H9 (cell line): ENCODE measurements around the gene PLEKHM1. TPM values are rescaled to one million over a fixed set of nuclear protein-coding genes. Genes with fewer than 3 reads are reported as not detected.

Experiments
- DNase-seq: peaks from one replicate; pipeline ENCODE4 v3.0.0-alpha.2; 2017
- H2AFZ ChIP-seq: one replicate; pipeline ENCODE4 v1.6.1; 2013; ENCODE audit warnings: mild to moderate bottlenecking, low read length, control low read depth, moderate library complexity
- H2AK5ac ChIP-seq: 2 replicates; pipeline ENCODE4 v1.6.1; 2013; ENCODE audit warnings: low read length, control low read depth, mixed read lengths; ENCODE audit not compliant: insufficient read length
- H2BK120ac ChIP-seq: one replicate; pipeline ENCODE4 v1.6.1; 2013; ENCODE audit warnings: low read depth, mild to moderate bottlenecking, low read length, control low read depth, inconsistent platforms; ENCODE audit not compliant: poor library complexity, severe bottlenecking
- H2BK12ac ChIP-seq: 2 replicates; pipeline ENCODE4 v1.6.1; 2013; ENCODE audit warnings: low read length, control low read depth, mixed read lengths, low read depth; ENCODE audit not compliant: insufficient read length
- H2BK15ac ChIP-seq: 2 replicates; pipeline ENCODE4 v1.6.1; 2013; ENCODE audit warnings: low read depth, low read length, control low read depth
- H2BK20ac ChIP-seq: one replicate; pipeline ENCODE4 v1.6.1; 2013; ENCODE audit warnings: low read depth, mild to moderate bottlenecking, low read length, control low read depth, inconsistent platforms; ENCODE audit not compliant: poor library complexity, severe bottlenecking
- H2BK5ac ChIP-seq: 2 replicates; pipeline ENCODE4 v1.6.1; 2013; ENCODE audit warnings: low read length, control low read depth, mixed read lengths; ENCODE audit not compliant: insufficient read length
- H3K14ac ChIP-seq: 2 replicates; pipeline ENCODE4 v1.6.1; 2013; ENCODE audit warnings: low read length, control low read depth; ENCODE audit not compliant: insufficient read depth
- H3K18ac ChIP-seq: 2 replicates; pipeline ENCODE4 v1.6.1; 2013; ENCODE audit warnings: low read depth, mild to moderate bottlenecking, mixed read lengths, low read length, control low read depth; ENCODE audit not compliant: insufficient read length
- H3K23ac ChIP-seq: 2 replicates; pipeline ENCODE4 v1.6.1; 2013; ENCODE audit warnings: low read length, control low read depth, mixed read lengths, low read depth; ENCODE audit not compliant: insufficient read length
- H3K23me2 ChIP-seq: 2 replicates; pipeline ENCODE4 v1.6.1; 2013; ENCODE audit warnings: low read depth, mild to moderate bottlenecking, mixed read lengths, low read length, control low read depth; ENCODE audit not compliant: insufficient read length, poor library complexity, severe bottlenecking
- H3K27ac ChIP-seq: 2 replicates; pipeline ENCODE4 v1.5.1; 2013; ENCODE audit warnings: low read length, control low read depth, mixed read lengths, low read depth; ENCODE audit not compliant: insufficient read length
- H3K27me3 ChIP-seq: 2 replicates; pipeline ENCODE4 v1.6.1; 2013; ENCODE audit warnings: low read length, control low read depth, inconsistent platforms; ENCODE audit not compliant: insufficient read depth
- H3K4ac ChIP-seq: 2 replicates; pipeline ENCODE4 v1.6.1; 2013; ENCODE audit warnings: low read depth, mild to moderate bottlenecking, control low read depth, inconsistent platforms, low read length, moderate library complexity
- H3K4me1 ChIP-seq: 2 replicates; pipeline ENCODE4 v1.6.1; 2013; ENCODE audit warnings: low read length, control low read depth, inconsistent platforms; ENCODE audit not compliant: insufficient read depth
- H3K4me2 ChIP-seq: 2 replicates; pipeline ENCODE4 v1.6.1; 2013; ENCODE audit warnings: low read length, control low read depth, mixed read lengths; ENCODE audit not compliant: insufficient read length, insufficient read depth
- H3K56ac ChIP-seq: 2 replicates; pipeline ENCODE4 v1.6.1; 2013; ENCODE audit warnings: low read depth, mild to moderate bottlenecking, mixed read lengths, low read length, control low read depth; ENCODE audit not compliant: insufficient read length
- H3K79me1 ChIP-seq: 2 replicates; pipeline ENCODE4 v1.6.1; 2013; ENCODE audit warnings: low read depth, mild to moderate bottlenecking, moderate library complexity, low read length, control low read depth, inconsistent platforms; ENCODE audit not compliant: insufficient read depth, poor library complexity, severe bottlenecking
- H3K79me2 ChIP-seq: 2 replicates; pipeline ENCODE4 v1.6.1; 2013; ENCODE audit warnings: low read length, control low read depth, inconsistent platforms; ENCODE audit not compliant: insufficient read depth
- H3K9ac ChIP-seq: 2 replicates; pipeline ENCODE4 v1.6.1; 2013; ENCODE audit warnings: low read length, control low read depth, mixed read lengths; ENCODE audit not compliant: insufficient read length; ENCODE audit errors: extremely low read depth
- H3K9me3 ChIP-seq: one replicate; pipeline ENCODE4 v1.6.1; 2013; ENCODE audit warnings: low read depth, low read length, inconsistent platforms; ENCODE audit not compliant: control insufficient read depth
- H3T11ph ChIP-seq: one replicate; pipeline ENCODE4 v1.6.1; 2013; ENCODE audit warnings: mild to moderate bottlenecking, low read length, control low read depth, inconsistent platforms
- H4K20me1 ChIP-seq: one replicate; pipeline ENCODE4 v1.6.1; 2013; ENCODE audit not compliant: control insufficient read depth, insufficient read length, insufficient read depth
- H4K5ac ChIP-seq: 2 replicates; pipeline ENCODE4 v1.6.1; 2013; ENCODE audit warnings: low read depth, mild to moderate bottlenecking, mixed read lengths, low read length, control low read depth; ENCODE audit not compliant: insufficient read length
- H4K8ac ChIP-seq: replicated peaks from 2 replicates; pipeline ENCODE4 v1.6.1; 2013; ENCODE audit warnings: low read length, control low read depth, mixed read lengths, low read depth; ENCODE audit not compliant: insufficient read length
- H4K91ac ChIP-seq: 2 replicates; pipeline ENCODE4 v1.6.1; 2013; ENCODE audit warnings: low read depth, mild to moderate bottlenecking, moderate library complexity, mixed read lengths, low read length, control low read depth; ENCODE audit not compliant: insufficient read length
- H3K27ac Mint-ChIP-seq, 3 experiments: 2 replicates in 2 of 3; 3 replicates in 1 of 3; pipeline ENCODE4 v1.8.0; 2020 to 2021; ENCODE audit warnings: mixed read lengths in 3 of 3, mild to moderate bottlenecking in 1 of 3, moderate library complexity in 1 of 3
- H3K27me3 Mint-ChIP-seq: 2 replicates; pipeline ENCODE4 v1.8.0; 2021; ENCODE audit warnings: low read depth, mild to moderate bottlenecking, moderate library complexity, mixed read lengths
- H3K36me3 Mint-ChIP-seq, 3 experiments: 2 replicates in 2 of 3; 3 replicates in 1 of 3; pipeline ENCODE4 v1.8.0; 2020 to 2021; ENCODE audit warnings: low read depth in 3 of 3, mixed read lengths in 3 of 3; ENCODE audit not compliant: insufficient read depth in 1 of 3
- H3K4me1 Mint-ChIP-seq, 2 experiments: 2 replicates each; pipeline ENCODE4 v1.8.0; 2020; ENCODE audit warnings: mixed read lengths in 2 of 2
- H3K4me3 Mint-ChIP-seq, 2 experiments: 2 replicates in 1 of 2; 3 replicates in 1 of 2; pipeline ENCODE4 v1.8.0; 2020 to 2021; ENCODE audit warnings: mild to moderate bottlenecking in 2 of 2, mixed read lengths in 2 of 2, moderate library complexity in 1 of 2
- H3K9me3 Mint-ChIP-seq, 2 experiments: 2 replicates in 1 of 2; 3 replicates in 1 of 2; pipeline ENCODE4 v1.8.0; 2020; ENCODE audit warnings: mild to moderate bottlenecking in 2 of 2, mixed read lengths in 2 of 2, moderate library complexity in 1 of 2
- WGBS: extraction: QIAGEN DNeasy Blood & Tissue Kit; methylation state at CpG from one replicate; pipeline ENCODE4 v1.1.7; 2013; ENCODE audit warnings: missing lambda C conversion rate, low lambda C conversion rate, mixed read lengths; ENCODE audit not compliant: insufficient read length; ENCODE audit errors: extremely low coverage; 5-methylcytosine and 5-hydroxymethylcytosine counted together
- total RNA-seq: library from RNA; stranded (reverse); gene quantifications from 2 replicates; pipeline ENCODE4 v1.2.1, GENCODE V29; 2021
- TF ChIP-seq, protein P1 (sequence below): fragments of 200-600 bp; sonication (generic); conservative IDR thresholded peaks from 3 replicates; pipeline ENCODE4 v1.8.0; 2021; ENCODE audit warnings: antibody characterized with exemption, mild to moderate bottlenecking

PLEKHM1 gene
- total RNA-seq, 1 experiment from 2014 or later, result 20.7 TPM

DNA sequence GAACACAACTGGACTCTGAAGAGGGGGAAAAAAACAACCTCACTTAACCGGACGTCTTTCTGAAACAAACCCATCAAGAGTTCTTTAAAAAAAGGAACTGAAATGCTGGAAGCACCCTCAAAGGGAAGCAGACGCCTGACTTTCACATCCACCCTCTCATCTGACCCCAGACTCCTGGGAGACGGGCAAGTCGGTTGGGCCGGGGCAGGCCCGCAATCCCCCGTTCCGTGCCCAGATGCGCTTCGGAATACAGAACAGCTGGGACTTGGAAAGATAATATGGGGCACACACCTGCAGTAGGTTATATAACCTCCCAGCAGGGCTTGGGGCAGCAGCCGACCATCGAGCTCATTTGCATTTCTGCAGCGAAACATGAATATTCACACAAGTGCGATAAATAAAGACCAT, 61.6 kb downstream of the PLEKHM1 start:
- peaks cover 22% of the 10 kb centered on the region for H3K23me2 ChIP-seq
- H3K4me1 Mint-ChIP-seq, result peaks cover 33 to 40% of the 10 kb centered on the region in 2 experiments
- peaks cover 4% of the 10 kb centered on the region for H4K20me1 ChIP-seq
- no peak overlapping the region for H4K5ac ChIP-seq
- no peak overlapping the region for H2BK120ac ChIP-seq
- H3K4me2 ChIP-seq, result peak overlapping the region; percentile 70
- no peak overlapping the region for H2BK12ac ChIP-seq
- no peak overlapping the region for H2BK20ac ChIP-seq
- no peak overlapping the region for H2AK5ac ChIP-seq
- H2BK5ac ChIP-seq, result no peak overlapping the region
- peaks cover 68% of the 10 kb centered on the region for H3K27me3 Mint-ChIP-seq
- no peak overlapping the region for H3K14ac ChIP-seq
- H3K9me3 Mint-ChIP-seq, result peaks cover 3 to 7% of the 10 kb centered on the region in 2 experiments; a peak in 4 of 5 replicates
- DNase-seq, result no peak
- no peak overlapping the region for H4K8ac ChIP-seq
- no peak overlapping the region for H3K23ac ChIP-seq
- no peak overlapping the region for H3K18ac ChIP-seq
- no peak overlapping the region for H3K4ac ChIP-seq
- no peak overlapping the region for H2BK15ac ChIP-seq
- no peak overlapping the region for H3K27ac ChIP-seq
- no peak overlapping the region for H2AFZ ChIP-seq
- TF ChIP-seq, protein P1, sequence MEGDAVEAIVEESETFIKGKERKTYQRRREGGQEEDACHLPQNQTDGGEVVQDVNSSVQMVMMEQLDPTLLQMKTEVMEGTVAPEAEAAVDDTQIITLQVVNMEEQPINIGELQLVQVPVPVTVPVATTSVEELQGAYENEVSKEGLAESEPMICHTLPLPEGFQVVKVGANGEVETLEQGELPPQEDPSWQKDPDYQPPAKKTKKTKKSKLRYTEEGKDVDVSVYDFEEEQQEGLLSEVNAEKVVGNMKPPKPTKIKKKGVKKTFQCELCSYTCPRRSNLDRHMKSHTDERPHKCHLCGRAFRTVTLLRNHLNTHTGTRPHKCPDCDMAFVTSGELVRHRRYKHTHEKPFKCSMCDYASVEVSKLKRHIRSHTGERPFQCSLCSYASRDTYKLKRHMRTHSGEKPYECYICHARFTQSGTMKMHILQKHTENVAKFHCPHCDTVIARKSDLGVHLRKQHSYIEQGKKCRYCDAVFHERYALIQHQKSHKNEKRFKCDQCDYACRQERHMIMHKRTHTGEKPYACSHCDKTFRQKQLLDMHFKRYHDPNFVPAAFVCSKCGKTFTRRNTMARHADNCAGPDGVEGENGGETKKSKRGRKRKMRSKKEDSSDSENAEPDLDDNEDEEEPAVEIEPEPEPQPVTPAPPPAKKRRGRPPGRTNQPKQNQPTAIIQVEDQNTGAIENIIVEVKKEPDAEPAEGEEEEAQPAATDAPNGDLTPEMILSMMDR, result no peak
- H3K9ac ChIP-seq, result no peak overlapping the region
- H3K27ac Mint-ChIP-seq, result no peak overlapping the region
- H3K79me1 ChIP-seq, result no peaks in the 10 kb centered on the region
- no peak overlapping the region for H3K56ac ChIP-seq
- no peaks in the 10 kb centered on the region for H3K4me1 ChIP-seq
- no CpG with 5 or more reads among the region's 15 CpGs for WGBS
- no peak overlapping the region for H3T11ph ChIP-seq
- H3K36me3 Mint-ChIP-seq, result no peaks in the 10 kb centered on the region; a peak in 2 of 7 replicates
- H3K9me3 ChIP-seq, result no peaks in the 10 kb centered on the region
- no peak overlapping the region for H4K91ac ChIP-seq
- no peaks in the 10 kb centered on the region for H3K79me2 ChIP-seq
- H3K27me3 ChIP-seq, result peaks cover 19% of the 10 kb centered on the region; the same call in 1 of the 2 replicates
- H3K4me3 Mint-ChIP-seq, result peak overlapping the region; percentile 34 to 76
